Measurements from ENCODE around the gene RFX6.
"Not testable (repeated sequence)": the region's sequence is repeated elsewhere in the genome, so short reads cannot be mapped to it uniquely, and the experiment has no call there.

Gene RFX6, protein sequence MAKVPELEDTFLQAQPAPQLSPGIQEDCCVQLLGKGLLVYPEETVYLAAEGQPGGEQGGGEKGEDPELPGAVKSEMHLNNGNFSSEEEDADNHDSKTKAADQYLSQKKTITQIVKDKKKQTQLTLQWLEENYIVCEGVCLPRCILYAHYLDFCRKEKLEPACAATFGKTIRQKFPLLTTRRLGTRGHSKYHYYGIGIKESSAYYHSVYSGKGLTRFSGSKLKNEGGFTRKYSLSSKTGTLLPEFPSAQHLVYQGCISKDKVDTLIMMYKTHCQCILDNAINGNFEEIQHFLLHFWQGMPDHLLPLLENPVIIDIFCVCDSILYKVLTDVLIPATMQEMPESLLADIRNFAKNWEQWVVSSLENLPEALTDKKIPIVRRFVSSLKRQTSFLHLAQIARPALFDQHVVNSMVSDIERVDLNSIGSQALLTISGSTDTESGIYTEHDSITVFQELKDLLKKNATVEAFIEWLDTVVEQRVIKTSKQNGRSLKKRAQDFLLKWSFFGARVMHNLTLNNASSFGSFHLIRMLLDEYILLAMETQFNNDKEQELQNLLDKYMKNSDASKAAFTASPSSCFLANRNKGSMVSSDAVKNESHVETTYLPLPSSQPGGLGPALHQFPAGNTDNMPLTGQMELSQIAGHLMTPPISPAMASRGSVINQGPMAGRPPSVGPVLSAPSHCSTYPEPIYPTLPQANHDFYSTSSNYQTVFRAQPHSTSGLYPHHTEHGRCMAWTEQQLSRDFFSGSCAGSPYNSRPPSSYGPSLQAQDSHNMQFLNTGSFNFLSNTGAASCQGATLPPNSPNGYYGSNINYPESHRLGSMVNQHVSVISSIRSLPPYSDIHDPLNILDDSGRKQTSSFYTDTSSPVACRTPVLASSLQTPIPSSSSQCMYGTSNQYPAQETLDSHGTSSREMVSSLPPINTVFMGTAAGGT

DNA sequence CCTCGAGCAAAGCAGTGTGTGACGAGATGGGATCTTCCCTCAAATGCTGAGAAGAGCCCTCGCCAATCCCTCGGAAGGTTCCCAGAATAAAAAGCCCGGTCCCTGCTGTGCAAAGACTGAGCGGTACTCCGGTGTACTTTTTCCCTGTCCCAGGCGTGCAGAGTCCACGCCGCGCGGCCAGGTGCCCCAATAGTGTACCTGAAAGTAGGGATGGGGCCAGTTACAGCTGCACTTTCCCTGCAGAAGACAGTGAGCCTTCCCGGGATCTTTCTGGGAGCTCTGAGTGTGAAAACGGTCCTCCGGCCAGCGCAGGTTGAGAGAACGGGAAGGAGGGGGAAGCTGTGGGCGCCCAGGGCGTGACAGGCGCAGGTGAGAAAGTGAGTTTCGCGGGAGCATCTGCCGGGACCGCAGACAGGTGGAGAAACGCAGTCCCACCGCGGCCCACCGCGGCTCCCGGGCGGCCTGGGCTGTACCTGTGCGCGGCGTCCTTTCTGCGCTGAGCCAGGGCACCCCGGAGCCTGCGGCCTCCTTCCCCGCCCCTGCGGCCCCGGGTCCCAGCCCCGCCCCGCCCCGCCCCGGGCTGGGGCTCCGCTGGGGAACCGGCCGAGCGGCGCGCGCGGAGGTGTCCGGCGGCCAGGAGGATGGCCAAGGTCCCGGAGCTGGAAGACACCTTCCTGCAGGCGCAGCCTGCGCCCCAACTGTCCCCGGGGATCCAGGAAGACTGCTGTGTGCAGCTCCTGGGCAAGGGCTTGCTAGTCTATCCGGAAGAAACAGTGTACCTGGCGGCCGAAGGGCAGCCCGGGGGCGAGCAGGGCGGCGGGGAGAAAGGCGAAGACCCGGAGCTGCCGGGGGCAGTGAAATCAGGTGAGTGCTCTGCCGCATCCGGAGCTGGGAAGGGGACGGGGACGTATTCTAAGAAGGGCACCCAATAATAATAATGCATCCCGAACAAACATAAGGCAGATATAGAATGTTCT lies at the start of gene RFX6:
TSS of gene RFX6 (plus strand) at position 608 of the 977 bp plus-strand sequence. CDS start at position 642, 34 bp downstream.
- no peak for DNase-seq

DNA sequence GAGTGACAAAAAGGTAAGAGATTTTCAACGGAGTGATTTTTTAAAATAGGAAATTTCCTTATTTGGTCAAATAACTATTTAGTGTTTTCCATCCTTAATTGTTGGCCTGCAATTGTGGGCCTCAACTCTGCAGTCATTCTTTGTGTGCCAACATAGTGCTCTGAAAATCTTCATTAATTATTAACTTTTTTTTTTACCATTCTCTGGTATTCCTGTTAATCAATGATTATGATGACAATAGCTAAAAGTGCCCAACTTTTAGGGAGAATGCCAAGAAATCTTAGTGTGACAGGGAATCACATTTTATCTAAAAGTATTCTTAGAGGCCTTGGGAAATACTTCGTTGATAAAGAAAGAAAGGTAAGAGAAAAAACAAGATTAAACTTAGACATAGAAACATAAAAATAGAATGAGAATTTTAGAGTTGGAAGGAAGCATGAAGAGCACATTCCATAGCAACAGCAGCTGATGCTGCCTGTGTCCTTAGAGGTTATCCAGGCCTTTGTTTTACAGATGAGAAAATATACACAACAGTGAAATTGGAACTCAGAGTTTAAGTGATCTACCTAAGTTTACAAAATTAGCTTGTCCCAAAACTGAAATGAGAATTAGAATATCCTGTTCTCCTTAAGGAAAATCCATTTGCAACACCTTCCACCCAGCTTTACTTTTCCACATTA lies 49.3 kb upstream of the RFX6 start:
- DNase-seq: no peak

DNA sequence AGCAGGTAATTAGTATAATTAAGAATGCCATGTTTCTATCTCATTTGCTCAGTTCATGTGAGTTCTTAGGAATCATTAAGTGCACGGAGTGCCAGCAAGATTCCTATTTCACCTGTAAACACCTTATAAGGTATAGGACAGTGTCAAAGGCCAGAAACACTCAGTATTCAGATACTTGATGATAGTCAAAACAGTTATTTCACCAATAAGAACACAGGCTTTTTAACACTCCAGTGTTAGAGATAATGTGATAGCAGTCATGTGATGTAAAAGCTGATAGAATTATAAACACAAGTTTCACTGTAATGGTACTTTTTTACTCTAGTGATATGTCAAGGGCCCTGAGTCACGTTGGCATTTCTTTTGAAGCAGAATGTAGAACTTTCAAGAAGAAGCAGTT lies 48.1 kb upstream of the RFX6 start, which contains the start of gene GPRC6A:
TSS of gene GPRC6A (minus strand) at position 101 of the 400 bp plus-strand sequence. CDS start at position 31, 70 bp downstream.
- DNase-seq: no peak

DNA sequence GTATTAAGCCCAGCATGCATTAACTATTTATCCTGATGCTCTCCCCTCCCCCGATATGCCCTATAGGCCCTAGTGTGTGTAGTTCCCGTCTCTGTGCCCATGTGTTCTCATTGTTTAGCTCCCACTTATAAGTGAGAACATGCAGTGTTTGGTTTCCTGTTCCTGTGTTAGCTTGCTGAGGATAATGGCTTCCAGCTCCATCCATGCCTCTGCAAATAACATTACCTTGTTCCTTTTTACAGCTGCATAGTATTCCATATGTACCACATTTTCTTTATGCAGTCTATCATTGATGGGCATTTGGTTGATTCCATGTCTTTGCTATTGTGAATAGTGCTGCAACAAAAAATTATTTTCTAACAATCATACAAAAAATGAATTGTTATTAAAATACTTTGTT lies 42.5 kb upstream of the RFX6 start:
- not testable (repeated sequence) for DNase-seq

DNA sequence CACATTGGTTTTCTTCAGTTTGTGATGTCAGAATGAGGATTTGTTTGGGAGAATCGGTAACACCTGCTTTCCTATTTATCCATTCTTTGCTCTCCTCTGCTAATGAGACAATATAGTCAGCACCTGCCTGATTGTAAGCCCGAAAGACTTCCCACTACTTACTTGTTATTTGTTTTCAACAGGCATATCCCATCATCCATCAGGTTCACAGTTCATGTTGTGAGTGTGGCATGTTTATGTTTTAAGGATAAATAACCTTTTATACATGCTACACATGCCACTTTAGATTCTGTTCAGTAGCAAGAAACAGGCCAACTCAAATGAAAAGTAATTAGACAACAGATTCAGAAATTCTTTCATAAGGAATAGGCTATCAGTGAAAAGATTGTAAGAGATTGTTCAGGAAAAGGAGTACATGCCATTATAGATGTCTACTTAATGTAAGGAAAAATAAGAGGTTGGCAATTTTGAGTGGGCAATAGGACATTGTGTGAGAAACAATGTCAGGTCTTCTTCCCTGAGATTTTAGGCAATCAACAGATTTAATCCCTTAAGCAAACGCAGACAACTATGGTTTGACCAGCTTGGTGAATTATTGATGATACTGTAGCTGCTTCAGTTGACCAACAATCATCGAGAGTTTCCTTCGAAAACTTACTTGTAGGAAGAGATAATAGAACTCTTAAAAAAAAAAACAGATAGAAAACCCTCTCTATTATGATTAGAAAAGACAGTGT lies 40.3 kb upstream of the RFX6 start:
- DNase-seq: no peak

DNA sequence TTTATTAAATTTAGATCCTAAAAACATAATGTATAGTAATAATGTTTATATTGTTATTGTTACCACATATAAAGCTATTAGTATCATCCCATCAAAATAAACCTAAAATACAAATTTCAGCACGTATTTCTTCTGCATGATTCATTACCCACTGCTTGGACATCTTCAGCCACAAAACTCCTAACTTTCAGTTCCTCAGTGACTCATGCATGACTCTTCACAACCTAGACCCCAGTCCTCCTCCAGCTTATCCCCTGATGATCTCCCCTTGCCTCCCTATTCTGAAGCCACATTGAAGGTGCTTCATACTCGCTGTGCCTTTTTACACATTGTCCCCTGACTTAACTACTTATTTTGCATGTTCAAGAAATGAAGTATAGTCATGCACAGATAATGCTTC lies 37.0 kb upstream of the RFX6 start:
- no peak for DNase-seq

DNA sequence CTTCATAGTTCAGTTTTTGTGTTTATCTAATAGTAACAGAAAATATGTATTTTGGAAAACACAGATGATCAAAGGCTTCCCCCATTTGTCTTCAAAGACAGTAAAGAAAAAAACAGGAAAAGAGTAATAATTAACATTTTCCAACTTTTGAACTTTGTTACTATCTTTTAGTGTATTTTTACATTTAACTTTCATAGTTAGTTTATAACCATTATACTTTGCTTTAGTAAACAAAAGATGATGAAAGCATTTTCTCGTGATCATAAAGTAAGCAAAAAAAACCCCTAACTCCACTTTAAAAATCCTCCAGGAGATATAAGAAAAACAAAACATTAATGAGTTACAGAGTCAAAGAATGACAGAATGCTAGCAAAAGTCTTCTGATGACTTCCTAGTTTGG lies 34.6 kb upstream of the RFX6 start:
- DNase-seq: no peak

DNA sequence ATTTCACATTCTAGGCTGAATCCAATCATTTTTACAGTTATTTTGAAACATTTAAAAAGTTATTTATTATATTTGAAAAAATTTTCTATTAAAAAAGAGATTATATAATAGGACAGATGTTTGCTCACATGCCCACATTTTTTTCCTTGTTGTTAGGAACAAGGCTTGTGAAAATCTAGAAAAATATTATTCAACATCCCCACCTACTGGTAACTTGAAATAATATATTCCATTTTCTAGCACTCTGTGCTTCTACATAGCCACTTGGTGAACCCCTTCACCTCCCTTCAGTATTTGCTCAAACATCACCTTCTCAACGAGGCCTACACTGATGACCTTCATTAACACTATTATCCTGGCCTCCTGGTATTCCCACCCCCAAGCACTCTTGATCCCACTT lies 29.8 kb upstream of the RFX6 start:
- DNase-seq: no peak

DNA sequence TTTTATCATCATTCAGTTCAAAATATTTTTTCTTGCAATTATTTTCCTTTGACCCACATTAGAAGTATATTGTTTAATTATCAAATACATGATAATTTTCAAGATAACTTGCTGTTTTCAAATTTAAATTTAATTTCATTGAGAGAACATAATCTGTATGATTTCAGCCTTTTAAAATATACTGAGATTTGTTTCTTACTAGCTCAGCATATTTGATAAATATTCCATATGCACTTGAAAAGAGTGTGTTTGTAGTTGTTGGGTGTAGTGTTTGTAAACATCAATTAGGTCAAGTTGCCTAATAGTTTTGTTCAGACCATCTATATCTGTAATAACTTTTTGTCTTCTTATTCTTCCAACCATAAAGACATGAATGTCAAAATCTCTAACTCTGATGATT lies 19.0 kb upstream of the RFX6 start:
- DNase-seq: no peak

DNA sequence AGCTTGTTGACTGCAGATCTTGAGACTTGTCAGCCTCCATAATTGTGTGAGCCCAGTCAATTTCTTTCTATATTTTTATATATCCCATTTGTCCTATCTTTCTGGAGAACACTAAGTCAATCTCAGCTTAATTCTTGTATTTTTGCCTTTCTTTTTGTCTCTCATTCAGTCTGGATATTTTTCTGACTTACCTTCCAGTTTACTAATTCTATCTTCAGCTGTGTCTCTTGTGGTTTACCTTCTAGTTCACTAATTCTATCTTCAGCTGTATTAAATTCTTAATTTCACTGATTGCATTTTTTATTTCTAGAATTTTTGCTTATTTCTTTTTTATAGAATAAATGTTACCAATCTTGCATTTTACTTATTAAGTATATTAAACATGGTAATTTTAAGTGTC lies 17.8 kb upstream of the RFX6 start:
- DNase-seq: no peak

DNA sequence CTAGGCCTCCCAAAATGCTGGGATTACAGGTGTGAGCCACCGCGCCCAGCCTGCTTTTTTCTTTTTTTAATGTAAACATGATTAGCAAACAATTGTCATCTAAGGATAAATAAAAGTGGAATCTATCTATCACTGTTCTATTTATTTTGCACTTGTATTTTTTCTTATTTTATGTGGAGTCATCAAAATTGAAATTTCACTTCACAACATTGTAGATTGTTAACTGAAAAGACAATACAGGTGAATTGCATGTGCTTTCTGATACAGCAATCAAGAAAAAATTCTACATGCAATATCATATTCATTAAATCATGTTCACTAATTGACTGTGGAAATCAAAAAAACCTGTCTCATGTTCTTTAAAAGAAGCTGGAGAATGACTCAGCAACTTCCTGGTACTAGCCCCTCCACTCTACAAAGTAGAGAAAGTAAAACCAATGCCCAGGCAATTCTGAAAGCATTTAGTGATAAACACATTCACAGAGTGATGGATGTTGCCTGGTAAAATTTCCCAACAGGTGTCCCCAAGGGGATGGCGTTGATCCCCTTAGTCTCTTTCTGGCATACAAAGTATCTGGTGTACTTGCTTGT lies 10.7 kb upstream of the RFX6 start:
- no peak for DNase-seq

DNA sequence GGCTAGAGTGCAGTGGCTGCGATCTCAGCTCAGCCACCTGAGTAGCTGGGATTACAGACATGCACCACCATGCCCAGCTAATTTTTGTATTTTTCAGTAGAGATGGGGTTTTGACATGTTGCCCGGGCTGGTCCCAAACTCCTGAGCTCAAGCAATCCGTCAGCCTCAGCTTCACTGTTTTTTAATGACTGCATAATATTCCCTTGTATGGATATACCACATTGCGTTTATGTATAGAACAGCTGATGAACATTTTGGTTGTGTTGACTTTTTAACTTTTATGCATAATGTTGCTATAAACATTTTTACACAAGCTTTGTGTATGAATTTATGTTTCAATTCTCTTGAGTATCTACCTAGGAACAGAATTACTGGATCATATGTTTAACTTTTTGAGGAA lies 4.3 kb upstream of the RFX6 start:
- DNase-seq: no peak

DNA sequence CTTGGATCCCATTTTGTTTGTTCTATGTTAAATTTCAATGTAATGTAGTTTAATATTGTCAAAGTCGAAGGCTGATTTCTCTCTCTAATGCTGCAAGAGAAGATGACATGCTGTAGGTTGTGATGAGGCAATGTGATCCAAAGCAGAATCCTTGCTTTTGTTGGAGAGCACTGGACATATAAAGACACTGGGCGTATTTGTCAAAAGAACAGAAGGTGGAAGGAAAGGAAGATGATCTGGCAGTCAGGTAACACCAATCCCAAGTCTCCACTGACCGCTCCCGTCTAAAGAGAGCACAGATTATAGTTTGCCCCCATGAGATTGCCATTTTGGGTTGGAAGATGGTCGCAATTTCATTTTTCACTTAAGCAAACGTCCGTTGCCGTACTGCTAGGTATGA lies 935 bp upstream of the RFX6 start:
- DNase-seq: no peak

DNA sequence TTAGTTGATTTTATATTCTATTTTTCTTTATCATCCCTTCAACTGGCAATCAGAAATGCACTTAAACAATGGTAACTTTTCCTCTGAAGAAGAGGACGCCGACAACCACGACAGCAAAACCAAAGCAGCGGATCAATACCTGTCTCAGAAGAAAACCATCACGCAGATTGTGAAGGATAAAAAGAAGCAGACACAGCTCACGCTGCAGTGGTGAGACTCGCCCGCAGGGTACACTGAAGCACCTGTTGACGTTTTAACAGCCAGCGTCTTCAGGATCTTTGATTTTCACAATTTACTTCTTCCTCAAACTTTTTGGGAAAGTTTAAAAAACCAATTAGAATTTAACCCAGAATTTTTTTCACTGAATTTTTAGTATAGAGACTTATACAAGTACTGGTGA lies 701 bp downstream of the RFX6 start:
- no peak for DNase-seq

DNA sequence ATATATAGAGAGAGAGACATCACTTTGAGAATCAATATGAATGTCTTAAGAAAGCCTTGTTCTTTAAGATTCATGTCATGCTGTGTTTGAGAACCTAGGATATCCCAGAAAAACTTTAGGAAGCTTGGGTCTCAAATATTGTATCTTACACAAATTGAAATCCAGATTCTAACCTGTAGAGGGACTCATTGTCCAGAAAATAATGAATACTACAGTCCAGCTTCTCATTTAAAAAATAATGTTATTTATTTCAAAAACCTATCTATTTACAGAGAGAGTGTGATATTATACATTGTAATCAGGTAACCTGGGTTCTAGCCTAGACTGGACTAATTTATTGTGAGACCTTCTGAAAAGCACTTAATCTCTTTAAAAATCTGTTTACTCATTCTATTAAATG lies 4.2 kb downstream of the RFX6 start:
- DNase-seq: no peak

DNA sequence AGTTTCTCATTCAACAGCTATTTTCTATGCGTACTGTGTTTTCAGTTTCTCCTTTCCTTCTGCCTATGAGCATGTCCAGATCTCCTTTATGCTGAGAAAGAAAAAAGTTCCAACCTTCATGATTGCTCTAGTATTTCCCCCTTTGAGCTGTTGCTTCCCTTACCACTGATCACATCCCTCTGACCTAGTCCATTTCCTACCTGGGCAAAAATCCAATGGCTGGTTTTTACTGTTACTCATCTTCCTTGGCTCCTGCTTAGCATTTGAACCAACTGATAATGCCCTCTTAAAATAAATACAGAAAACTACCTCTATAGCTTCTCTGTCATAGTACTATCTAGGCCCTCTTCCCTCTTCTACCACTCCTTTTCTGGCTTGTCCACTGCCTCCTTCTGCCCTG lies 6.0 kb downstream of the RFX6 start:
- no peak for DNase-seq

DNA sequence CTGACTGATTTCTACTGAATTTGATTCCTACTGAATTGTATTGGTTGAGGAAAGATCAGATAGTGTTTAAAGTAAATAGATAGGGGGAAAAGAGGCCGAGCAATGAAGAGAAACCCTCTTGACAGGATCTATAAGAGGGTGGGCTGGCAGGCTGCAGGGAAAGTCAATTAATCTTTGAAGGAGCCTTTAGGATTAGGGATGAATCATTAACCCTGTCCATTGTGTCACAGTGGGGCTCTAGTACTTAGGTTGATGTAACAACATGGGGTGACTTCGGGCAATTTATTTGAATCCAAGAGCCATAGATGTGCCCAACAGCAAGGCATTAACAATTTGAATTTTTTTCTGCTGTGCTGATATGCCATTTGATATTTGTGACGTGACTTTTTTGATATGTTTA lies 7.5 kb downstream of the RFX6 start:
- no peak for DNase-seq

DNA sequence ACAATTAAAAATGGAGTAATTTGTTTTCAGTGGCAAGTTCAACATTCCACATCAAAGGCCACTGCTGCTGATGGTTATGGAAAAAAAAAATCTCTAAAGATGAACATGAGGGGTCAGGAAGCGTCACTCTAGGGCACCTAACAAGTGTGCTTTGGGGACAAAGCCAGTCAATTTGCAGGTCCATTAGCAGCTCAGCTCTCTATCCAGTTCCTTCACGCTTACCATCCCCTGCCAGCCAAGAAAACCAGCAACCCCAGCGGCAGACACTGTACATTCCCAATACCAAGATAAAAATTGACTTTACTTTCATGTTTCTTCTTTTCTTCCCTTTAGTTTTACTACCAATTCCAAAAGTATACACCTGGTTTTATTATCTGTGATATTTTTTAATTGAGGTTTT lies 10.1 kb downstream of the RFX6 start:
- no peak for DNase-seq

DNA sequence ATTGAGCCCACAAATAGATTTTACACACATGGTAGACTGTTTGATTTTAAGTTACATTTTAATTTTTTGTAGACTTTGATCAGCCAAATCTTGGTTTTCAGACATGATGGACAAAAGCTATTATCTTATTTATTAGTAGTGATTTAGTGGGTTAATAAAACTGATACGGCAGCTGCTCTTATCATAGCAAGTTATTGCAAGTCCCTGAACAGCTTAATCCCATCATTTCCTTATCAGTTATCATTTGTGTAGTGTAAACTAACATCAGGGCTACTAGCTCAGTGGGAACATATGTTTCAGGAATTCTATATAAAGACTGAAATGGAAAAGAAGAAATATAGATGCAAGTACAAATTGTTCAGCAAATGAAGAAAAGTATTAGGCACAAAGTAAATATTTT lies 10.9 kb downstream of the RFX6 start:
- no peak for DNase-seq

DNA sequence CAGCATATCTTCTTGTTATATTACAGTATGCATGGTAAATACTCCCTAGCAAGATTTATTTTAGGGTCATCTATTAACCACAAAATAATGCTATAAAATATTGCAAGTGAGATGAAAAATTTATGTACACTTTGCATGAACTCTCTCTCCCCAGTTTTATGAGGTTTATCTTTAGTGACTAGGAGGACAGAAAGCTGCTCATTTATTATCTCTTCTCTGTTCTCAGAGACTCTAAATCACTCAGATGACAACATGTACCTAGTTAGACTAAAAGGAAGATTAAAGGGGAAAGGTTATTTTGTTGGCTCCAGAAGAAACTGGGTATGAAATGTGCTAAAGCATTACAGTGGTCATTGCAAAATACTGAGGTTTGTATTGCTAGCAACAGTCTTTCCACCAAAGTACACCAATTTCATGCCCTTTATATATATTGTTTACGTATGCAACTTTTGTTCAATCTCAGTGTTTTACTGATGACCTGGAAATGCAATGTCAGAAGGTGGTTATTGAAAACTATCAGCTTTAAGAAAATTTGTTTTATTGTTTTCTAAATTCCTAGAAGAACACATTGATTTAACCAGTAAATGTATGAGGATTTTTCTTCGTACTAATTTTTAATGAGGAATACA lies 11.8 kb downstream of the RFX6 start:
- DNase-seq: no peak

DNA sequence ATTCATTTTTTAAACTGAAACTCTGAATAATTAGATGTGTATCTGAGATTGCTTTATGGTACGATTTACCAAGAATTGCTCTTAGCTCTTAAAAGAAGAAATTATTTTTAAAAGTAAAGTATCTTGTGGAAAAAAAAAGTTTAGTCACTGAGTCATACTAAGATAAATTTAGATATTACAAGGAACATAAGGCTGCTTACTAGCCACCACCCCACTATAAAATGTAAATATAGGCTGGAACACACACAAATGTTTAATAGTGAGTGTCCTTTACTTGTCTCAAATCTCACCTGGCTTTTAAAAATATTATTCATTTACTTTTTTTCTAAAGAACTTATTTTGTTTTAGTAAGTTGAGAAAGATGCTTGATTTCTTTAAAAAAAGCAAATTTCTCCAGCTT lies 17.6 kb downstream of the RFX6 start:
- DNase-seq: no peak
